IPS DF 6.9 (cell line): Measurements from ENCODE around the gene DDC.
A peak's percentile ranks its signal among the peaks of the same experiment; 100 is the strongest.

ENCODE experiments used
- DNase-seq: peaks from one replicate; pipeline ENCODE4 v3.0.0-alpha.2; 2013; ENCODE audit warnings: low read depth, low spot score
- H3K27ac ChIP-seq: one replicate; pipeline ENCODE4 v1.5.1; 2013; ENCODE audit warnings: low read length, control low read depth
- H3K27me3 ChIP-seq: 2 replicates; pipeline ENCODE4 v1.6.1; 2013; ENCODE audit warnings: mild to moderate bottlenecking, low read length; ENCODE audit not compliant: control insufficient read depth, insufficient read depth
- H3K36me3 ChIP-seq: 2 replicates; pipeline ENCODE4 v1.6.1; 2013; ENCODE audit warnings: low read length; ENCODE audit not compliant: control insufficient read depth, insufficient read depth
- H3K4me1 ChIP-seq: 2 replicates; pipeline ENCODE4 v1.6.1; 2013; ENCODE audit warnings: low read length; ENCODE audit not compliant: control insufficient read depth, insufficient read depth
- H3K4me3 ChIP-seq: 2 replicates; pipeline ENCODE4 v1.5.1; 2013; ENCODE audit warnings: mild to moderate bottlenecking, low read length
- H3K9me3 ChIP-seq: 2 replicates; pipeline ENCODE4 v1.6.1; 2013; ENCODE audit warnings: low read length, inconsistent platforms; ENCODE audit not compliant: control insufficient read depth, insufficient read depth
- WGBS: extraction: QIAGEN DNeasy Blood & Tissue Kit; methylation state at CpG from one replicate; pipeline ENCODE4 v1.1.7; 2013; ENCODE audit warnings: mixed read lengths, missing lambda C conversion rate; ENCODE audit not compliant: insufficient read length, insufficient coverage; 5-methylcytosine and 5-hydroxymethylcytosine counted together

DDC gene

DNA sequence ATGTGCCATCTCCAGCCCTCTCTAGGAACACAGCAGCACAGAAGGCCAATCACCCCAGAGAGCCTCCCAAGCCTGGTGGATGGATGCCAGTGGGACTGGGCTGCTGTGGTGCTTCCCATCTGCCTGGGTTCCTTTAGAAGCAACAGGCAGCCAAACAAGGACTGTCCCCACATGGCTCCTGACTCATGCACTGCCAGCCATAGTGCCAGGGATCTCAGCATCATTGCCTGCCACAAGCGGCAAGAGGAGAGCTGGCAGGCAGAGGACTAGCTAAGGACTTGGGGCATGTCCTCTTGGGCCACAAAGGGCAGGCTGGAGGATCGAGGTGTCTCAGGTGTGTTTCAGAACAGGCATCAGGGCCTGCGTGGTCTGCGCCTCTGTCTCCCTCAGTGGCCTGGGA lies 91.7 kb downstream of the DDC start:
- Histone ChIP-seq H3K27me3 (no peaks in the 10 kb centered on the region), H3K36me3 (no peaks in the 10 kb centered on the region), H3K4me1 (no peaks in the 10 kb centered on the region), H3K27ac (no peak overlapping the region), H3K4me3 (no peak overlapping the region), H3K9me3 (no peaks in the 10 kb centered on the region)
- DNase-seq, result no peak
- no CpG with 5 or more reads among the region's 4 CpGs for WGBS

DNA sequence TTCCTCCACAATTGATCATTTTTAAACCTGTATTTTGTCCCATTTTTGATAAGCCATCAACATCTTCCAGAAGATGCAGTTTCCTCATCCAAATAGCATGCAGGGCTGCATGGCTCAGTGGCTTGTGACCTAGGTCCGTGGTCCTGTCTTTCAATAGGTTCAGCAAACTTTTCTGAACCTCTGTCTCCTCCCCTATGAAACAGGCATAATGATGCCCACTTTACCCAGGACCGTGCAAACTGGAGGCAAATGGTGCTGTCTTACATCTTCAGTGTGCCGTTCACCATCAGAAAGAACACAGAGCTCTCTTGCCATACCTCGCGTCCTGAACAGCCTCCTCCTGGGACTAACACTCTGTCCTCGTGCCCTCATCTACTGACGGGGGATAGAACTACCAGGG lies 92.8 kb downstream of the DDC start:
- Histone ChIP-seq H3K4me1 (no peaks in the 10 kb centered on the region), H3K27ac (no peak overlapping the region), H3K36me3 (no peaks in the 10 kb centered on the region), H3K9me3 (no peaks in the 10 kb centered on the region), H3K4me3 (no peak overlapping the region), H3K27me3 (no peaks in the 10 kb centered on the region)
- DNase-seq, result no peak
- WGBS, result no CpG with 5 or more reads among the region's 7 CpGs

DNA sequence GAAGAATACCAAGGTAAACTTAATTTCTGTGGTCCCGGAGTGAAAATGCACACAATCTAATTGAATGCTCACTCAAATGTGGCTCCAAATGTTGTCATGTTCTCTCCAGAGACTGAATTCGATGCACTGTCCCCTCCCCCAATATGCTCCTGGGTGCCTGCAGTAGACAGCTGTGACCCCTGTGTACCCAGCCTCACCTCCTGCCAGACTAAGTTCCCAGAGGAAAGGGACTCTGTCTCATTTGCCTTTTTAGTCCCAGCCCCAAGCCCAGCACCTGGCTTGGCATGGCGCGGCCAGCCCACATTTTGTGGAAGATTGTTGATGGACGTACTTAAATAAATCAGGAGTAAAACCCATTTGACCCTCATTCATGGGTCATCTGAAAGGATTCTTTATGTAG lies 93.2 kb downstream of the DDC start:
- DNase-seq, result no peak
- whole genome bisulfite sequencing, result no CpG with 5 or more reads among the region's 5 CpGs
- Histone ChIP-seq H3K27ac (no peak overlapping the region), H3K4me1 (no peaks in the 10 kb centered on the region), H3K4me3 (no peak overlapping the region), H3K9me3 (no peaks in the 10 kb centered on the region), H3K27me3 (no peaks in the 10 kb centered on the region), H3K36me3 (no peaks in the 10 kb centered on the region)

DNA sequence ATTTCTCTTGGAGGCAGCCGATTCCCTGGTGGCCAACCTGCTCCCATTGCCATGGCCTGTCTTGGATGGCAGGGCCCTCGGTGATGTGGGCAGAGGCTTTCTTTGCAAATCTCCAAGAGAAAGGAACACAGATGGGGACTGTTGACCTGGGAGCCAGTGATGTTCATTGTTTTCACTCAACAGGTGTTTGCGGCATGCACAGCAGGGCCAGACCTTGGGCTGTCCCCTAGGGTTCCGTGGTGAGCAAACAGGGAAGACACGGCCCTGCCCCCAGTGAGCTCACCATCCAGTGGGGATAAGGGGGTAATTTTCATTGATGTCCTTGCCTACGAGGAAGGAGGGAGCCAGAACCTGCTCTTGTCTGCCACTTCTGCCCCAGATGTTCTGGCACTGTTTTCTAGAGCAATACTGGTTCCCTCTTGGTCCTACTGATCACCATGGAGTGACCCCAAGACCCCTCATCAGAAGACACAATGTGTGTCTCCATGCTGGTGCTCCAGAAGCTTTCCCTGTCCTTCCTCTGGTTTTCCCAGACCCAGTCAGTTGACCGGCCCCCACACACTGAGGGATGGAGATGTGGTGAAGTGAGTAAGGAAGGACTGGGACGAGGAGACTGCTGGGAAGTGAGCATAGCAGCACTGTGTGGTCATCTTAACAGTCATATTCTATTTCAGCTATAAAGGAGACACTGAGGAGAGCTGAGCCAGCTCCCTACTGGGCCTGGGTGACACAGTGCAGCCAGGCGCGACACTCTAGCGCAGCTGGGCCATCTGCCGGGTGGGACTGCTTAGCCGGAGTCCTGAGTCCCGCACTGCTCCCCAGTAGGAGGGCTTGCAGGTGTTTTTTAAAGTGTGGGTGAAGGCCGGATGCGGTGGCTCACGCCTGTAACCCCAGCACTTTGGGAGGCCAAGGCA lies 94.7 kb downstream of the DDC start:
- DNase-seq, result no peak
- WGBS, result no CpG with 5 or more reads among the region's 17 CpGs
- H3K27ac ChIP-seq, result no peak overlapping the region
- H3K27me3 ChIP-seq, result no peaks in the 10 kb centered on the region
- H3K4me1 ChIP-seq, result no peaks in the 10 kb centered on the region
- no peaks in the 10 kb centered on the region for H3K9me3 ChIP-seq
- H3K4me3 ChIP-seq, result no peak overlapping the region
- no peaks in the 10 kb centered on the region for H3K36me3 ChIP-seq

DNA sequence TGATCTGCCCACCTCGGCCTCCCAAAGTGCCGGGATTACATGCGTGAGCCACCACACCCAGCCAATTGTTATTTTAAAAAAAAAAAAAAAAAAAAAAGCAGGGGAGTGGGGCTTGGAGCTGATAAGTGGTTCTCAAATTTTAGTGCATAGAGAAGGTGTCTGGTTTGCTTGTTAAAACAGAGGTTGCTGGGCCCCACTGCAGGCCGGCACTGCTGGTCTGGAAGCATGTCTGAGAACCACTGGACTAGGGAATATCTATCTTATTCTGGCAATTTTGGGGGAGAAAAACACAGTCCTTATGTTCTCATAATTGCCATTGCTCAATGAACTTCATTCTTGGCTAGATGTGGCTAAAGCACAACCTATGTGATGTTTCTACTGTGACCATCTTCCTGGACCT lies 96.0 kb downstream of the DDC start:
- H3K9me3 ChIP-seq, result no peaks in the 10 kb centered on the region; the same call in 1 of the 2 replicates
- H3K27me3 ChIP-seq, result no peaks in the 10 kb centered on the region
- H3K4me1 ChIP-seq, result no peaks in the 10 kb centered on the region
- H3K4me3 ChIP-seq, result no peak overlapping the region
- WGBS, result no CpG with 5 or more reads among the region's 4 CpGs
- DNase-seq, result no peak
- no peaks in the 10 kb centered on the region for H3K36me3 ChIP-seq
- no peak overlapping the region for H3K27ac ChIP-seq

DNA sequence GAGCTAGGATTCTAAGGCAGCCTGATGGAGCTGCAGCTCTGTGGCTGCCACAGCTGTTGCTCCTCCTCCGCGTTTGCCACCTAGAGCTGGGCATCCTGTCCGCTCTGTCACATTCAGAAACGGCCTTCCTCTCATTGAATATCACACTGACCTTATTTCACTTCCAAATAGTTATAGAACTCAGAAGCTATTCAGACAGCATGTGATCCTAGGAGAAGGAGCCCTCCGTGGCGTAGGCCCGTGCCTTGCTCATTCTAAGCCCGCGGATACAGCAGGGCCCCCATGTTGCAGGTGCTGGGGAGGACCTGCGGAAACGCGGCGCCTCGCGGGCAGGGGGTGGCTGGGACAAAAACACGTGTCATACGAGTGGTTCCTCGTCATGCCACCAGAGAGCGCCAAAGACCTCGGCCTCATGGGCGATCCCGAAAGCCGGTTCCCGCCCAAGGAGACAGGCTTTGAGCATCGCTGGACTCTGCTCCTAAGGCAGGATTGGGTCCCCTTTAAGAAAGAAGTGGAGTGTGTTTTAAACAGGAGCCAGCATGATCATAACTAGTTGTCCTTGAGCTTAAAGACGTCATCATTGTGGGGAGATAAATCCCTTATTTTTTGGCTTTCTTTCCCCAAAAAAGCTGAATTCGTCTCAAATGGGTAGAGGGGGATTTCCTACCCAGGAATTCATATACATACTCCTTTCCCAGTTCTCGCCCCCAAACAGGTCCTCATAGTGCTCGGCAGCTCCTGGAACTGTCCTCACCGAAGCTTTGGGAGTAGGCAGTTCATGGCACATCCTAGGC lies 97.2 kb downstream of the DDC start:
- DNase-seq, result peak; percentile 75
- Histone ChIP-seq H3K4me1 (no peaks in the 10 kb centered on the region), H3K27me3 (no peaks in the 10 kb centered on the region), H3K36me3 (no peaks in the 10 kb centered on the region), H3K4me3 (no peak overlapping the region), H3K27ac (no peak overlapping the region), H3K9me3 (no peaks in the 10 kb centered on the region; the same call in 1 of the 2 replicates)
- WGBS, result no CpG with 5 or more reads among the region's 30 CpGs

DNA sequence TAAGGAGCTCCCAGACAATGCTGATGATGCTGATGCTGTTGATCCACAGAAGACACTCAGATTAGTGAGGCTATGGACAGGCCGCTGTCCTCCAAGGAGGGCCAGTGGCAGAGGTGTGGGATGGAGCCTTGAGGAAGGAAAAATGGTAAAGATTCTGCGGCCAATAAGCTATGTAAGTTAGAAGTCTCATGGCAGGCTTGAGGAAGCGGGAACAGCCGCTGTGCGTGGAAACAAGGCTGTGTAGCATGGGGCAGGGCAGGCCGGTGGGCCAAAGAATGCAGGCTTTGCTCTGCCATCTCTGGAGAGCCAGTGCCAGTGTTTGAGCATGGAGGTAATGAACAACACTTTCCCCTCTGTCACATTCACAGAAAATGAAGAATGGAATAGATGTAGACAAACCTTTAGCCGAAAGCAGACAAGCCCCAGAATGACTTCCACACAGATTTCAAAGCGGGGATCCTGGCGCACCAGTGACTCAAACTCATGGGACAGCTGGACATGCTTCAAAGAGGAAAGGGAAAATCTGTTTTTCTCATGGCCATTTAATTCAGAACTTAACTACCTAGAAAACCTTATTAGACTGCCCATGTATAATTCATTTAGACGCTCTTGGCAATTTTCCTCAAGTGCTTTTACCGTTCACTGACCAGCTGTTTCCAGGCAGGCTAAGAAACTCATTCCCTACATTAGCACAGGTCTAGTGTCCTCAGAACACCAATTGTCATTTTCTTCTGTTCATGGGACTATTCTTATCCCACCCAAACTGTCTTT lies 98.2 kb downstream of the DDC start:
- no peak overlapping the region for H3K4me3 ChIP-seq
- no peaks in the 10 kb centered on the region for H3K4me1 ChIP-seq
- DNase-seq, result no peak
- H3K27ac ChIP-seq, result no peak overlapping the region
- no peaks in the 10 kb centered on the region for H3K36me3 ChIP-seq
- no peaks in the 10 kb centered on the region; the same call in 1 of the 2 replicates for H3K9me3 ChIP-seq
- H3K27me3 ChIP-seq, result no peaks in the 10 kb centered on the region
- no CpG with 5 or more reads among the region's 11 CpGs for WGBS

DNA sequence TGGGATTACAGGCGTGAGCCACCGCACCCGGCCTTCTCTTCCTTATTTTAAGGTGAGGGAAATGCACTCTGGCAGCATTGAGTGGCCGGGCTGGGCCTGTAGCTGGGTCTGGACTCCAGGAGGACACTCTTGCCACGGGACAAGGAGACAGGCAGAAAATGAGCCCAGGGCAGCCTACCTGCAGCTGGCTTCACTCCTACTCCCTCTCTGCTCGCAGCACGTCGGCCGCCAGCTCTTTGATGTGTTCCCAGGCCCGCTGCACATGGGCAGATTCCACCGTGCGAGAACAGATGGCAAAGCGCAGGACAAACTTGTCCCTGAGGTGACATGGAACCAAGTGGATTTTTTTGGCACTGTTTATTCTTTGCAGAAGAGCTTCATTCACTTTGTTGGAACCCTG lies 102.2 kb downstream of the DDC start:
- Histone ChIP-seq H3K27me3 (no peaks in the 10 kb centered on the region), H3K4me1 (no peaks in the 10 kb centered on the region), H3K9me3 (no peaks in the 10 kb centered on the region; the same call in 1 of the 2 replicates), H3K36me3 (no peaks in the 10 kb centered on the region), H3K4me3 (no peak overlapping the region), H3K27ac (no peak overlapping the region)
- WGBS, result no CpG with 5 or more reads among the region's 13 CpGs
- no peak for DNase-seq

DNA sequence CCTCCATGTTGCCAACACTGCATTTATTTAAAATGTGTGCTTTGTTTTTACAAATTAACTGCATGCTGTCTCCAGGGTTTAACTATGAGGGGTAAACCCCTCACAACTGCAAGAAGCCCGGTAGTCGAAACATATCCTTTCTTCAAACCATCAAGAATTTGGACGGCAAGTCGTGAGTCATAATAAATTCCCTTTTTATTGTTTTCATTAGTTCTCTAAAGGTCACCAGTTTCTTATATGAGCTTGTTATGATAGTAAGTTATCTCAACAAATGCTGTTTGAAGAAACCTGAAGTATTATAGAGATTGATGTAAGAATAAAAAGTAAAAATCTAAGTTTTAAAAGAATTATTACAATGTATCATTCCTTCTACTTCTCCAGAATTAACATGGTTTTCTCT lies 102.8 kb downstream of the DDC start:
- no peaks in the 10 kb centered on the region; the same call in 1 of the 2 replicates for H3K9me3 ChIP-seq
- no peaks in the 10 kb centered on the region for H3K36me3 ChIP-seq
- no peaks in the 10 kb centered on the region for H3K27me3 ChIP-seq
- no peak overlapping the region for H3K27ac ChIP-seq
- no CpG with 5 or more reads among the region's 4 CpGs for WGBS
- H3K4me3 ChIP-seq, result no peak overlapping the region
- no peaks in the 10 kb centered on the region for H3K4me1 ChIP-seq
- no peak for DNase-seq

DNA sequence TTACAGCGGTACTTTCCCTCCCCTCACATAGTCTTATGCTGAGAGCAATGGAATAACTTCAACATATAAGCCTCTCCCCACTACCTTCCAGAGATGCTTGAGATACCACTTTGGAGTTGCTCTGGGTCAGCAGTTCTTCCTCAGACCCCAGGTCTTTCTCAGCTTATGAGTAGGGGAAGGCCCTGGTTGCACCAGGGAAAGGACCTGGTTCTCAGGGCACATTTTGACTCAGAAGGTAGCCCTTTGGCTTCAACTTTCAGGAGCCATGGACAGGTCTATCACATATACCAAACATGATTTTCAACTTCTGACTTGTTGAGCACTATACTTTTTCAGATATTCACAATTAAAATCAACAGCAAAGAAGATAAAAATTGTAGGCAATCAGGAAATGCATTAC lies 103.5 kb downstream of the DDC start:
- Histone ChIP-seq H3K27ac (no peak overlapping the region), H3K36me3 (no peaks in the 10 kb centered on the region), H3K27me3 (no peaks in the 10 kb centered on the region), H3K4me1 (no peaks in the 10 kb centered on the region), H3K9me3 (no peaks in the 10 kb centered on the region; the same call in 1 of the 2 replicates), H3K4me3 (no peak overlapping the region)
- no CpG with 5 or more reads among the region's 1 CpG for WGBS
- DNase-seq, result no peak
